Epidermal melanocyte (primary cell): ENCODE results near the gene GPR35.
"Not testable (repeated sequence)": the region's sequence is repeated elsewhere in the genome, so short reads cannot be mapped to it uniquely, and the experiment has no call there.

Source experiments
- DNase-seq: peaks from one replicate; pipeline ENCODE4 v3.0.0; 2011; ENCODE audit warnings: low spot score; ENCODE audit not compliant: insufficient read length

GPR35 gene

GRCh38 chr2:240650254-240650965, 25.1 kb downstream of the GPR35 start:
- no peak for DNase-seq

DNA sequence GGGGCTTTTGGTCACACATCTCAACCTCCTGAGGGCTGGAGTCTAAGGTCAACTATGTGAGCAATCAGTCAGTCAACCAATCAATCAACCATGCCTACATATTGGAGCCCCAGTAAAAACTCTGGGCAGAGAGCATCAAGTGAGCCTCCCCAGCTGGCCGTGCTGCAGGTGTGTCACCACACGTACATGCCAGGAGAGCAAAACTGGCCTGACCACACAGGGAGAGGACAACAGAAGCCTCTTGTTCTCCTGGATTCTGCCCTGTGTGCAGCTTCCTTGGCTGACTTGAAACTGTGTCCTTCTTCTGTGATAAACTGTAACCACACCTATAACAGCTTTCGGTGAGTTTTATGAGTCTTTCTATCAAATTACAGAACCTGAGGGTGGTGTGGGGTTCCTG, 25.9 kb downstream of the GPR35 start:
- no peak for DNase-seq

DNA sequence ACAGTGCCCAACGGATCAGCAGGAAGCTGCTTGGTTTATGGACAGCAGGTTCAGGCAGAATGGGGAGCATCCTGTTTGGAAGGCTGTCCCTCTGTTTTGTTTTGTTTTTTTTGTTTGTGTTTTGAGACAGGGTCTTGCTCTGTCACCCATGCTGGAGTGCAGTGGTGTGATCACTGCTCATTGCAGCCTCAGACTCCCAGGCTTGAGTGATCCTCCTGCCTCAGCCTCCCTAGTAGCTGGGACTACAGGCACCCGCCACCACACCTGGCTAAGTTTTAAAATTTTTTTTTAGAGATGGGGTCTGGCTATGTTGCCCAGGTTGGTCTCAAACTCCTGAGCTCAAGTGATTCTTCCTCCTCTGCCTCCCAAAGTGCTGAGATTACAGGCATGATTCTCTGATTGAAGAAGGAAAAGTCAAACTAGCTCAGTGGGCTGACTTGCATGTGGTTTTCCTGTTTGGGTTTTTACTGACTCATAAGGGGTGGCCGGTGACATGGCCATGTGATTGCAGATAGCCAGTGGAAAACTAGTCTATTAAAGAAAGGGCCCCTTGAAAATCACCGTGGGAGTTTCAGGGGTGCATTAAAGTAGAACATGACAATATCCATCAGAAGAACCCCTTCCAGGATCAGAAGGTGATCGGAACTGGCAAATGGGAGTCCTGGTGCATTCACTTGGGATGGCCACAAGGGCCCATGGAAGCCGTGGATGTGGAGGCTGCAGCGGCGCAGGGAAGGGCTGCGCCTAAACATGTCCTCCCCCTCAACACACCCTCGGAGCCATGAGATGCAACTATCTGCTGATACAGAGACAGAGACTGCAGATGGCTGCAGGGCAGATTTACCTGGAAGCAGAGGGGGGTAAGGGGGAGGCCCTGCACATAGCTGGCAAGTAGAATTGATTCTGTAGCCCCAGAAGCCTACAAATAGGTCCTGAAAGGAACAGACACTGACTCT, 30.9 kb downstream of the GPR35 start:
- no peak for DNase-seq

DNA sequence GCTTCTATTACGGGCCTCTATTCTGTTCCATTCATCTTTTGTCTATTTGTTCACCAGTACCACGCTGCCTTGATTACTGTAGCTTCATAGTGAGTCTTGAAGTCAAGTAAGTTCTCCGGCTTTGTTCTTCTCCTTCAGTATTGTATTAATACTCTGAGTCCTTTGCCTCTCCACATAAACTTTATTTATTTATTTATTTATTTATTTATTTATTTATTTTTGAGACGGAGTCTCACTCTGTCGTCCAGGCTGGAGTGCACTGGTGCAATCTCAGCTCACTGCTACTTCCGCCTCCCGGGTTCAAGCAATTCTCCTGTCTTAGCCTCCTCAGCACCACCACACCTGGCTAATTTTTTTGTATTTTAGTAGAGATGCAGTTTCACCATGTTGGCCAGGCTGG, 34.6 kb downstream of the GPR35 start:
- not testable (repeated sequence) for DNase-seq

DNA sequence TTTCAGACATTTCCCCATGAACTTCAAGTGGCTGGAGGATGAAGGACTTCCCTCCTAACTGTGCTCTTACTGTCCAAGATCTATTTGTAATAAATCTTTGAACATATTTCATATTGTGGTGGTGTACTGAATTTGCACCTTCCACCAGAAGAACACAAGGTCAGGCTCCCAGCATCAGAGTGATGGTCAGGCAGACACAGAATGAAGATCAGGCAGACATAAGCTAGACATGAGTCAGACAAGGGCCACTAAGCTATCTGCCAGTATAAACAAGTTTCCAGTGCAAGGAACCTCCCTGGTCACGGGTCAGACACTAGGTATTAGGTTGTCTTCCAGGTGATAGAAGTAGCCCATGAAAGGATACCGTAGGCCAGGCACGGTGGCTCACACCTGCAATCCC, 37.4 kb downstream of the GPR35 start:
- no peak for DNase-seq

DNA sequence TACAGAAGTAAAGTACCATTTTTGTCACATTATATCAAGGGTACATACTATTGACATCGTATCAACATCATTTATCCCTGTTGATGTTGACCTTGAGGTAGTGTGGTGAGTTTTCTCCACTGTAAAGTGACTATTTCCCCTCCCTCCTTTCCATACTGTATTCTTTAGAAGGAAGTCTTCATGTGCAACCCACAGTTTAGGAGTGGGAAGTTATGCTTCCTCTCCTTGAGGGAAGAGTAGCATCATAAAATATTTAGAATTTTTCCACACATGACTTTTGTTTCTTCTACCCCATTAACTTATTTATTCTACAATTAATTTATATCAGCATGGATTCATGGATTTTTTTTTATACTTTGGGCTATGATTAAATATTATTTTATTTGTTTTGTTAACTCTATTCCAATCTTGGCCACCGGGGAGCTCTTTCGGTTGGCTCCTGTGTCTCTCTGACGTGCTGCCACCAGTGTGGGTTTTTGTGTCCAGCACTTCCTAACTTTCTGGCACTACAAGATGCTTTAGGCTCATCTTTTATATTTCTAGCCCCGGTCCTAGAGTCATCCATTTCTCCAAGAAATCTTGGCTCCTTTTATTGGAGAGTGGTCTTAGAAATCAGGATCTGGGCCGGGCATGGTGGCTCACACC, 38.4 kb downstream of the GPR35 start:
- DNase-seq: no peak

GRCh38 chr2:240664622-240665021, 39.3 kb downstream of the GPR35 start:
- no peak for DNase-seq

GRCh38 chr2:240670402-240670801, 45.1 kb downstream of the GPR35 start:
- no peak for DNase-seq

- DNase-seq: no peak
Observed at GRCh38 chr2:240670950-240671349, 45.7 kb downstream of the GPR35 start.

- no peak for DNase-seq
Observed at GRCh38 chr2:240672076-240672700, 46.9 kb downstream of the GPR35 start.

DNA sequence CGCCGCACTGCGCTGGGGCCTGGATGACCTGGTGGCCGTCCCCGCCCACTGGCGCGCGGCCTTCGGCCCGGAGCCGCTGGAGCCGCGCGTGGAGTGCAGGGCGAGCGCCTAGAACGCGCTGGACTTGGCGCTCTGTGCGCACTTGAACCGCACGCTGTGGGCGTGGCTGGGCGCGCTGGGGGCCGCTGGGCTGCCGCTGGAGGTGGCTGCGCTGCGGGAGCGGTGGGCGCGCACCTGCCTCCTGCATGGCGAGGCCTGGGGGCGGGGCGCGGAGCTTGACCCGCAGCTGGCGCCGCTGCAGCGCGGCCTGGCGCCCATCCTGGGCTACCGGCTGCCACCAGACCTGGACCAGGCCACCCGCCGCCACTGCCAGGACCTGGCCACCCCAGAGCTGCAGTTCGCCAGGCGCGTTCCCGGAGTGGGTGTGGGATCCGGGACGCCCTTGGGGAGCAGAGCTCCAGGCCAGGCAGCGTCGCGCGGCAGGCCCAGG, 47.5 kb downstream of the GPR35 start:
- DNase-seq: no peak

- DNase-seq: not testable (repeated sequence)
Observed at GRCh38 chr2:240674461-240675184, 49.3 kb downstream of the GPR35 start.

DNA sequence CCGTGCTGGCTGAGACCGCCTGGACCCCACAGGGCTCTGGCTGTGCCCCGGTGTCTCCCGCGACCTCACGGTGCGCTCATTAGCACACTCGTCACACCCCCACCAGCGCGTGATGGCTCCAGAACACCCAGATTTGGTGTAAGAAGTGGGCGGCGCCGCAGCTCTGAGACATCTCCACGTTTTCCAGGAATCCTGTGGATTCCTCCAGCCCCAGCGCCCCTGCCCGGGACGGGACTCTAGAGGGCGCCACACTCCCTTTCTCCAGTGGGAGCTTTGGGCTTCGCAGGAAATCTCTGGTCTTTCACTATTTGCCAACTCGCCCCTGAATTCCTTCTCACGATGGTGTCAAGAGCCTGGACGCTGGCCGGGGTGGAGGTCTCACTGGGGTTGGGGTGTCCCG, 50.1 kb downstream of the GPR35 start:
- DNase-seq: not testable (repeated sequence)

DNA sequence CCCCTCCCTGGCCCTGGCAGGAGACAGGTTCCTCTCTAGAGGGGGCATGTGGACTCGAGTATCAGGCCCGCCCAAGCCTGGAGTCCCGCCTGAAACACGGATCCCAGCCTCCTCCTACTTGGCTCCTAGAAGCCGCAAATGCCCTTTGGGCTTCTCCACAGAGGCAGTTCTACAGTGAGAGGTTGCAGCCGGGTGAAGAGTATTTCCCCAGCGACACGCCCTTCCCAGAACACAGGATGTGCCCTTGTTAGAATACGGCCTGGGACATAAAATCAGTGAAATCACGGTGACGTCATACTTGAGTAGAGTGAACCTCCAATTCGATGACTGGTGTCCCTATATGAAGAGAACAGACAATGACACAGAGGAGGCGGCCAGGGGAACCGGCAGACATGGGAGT, 52.8 kb downstream of the GPR35 start:
- not testable (repeated sequence) for DNase-seq

GRCh38 chr2:240678909-240679308, 53.6 kb downstream of the GPR35 start:
- not testable (repeated sequence) for DNase-seq

DNA sequence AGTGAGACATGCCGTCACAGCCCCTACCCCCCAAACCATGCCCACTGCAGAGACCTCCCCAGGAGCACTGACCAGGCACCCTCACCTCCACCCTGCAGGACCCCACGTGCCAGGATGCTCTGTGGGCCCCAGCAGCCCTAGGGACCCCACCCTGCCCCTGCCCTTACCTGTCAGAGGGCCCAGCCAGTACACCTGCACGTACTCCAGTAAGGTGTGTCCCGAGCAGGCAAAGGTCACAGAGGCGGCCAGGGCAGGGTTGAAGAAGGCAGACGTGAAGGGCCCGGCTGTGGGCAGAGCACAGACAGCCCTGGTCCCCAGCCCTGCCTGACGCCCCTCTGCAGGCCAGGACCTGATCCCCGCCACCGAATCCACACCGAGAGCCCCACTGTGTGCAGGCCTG, 54.9 kb downstream of the GPR35 start:
- DNase-seq: not testable (repeated sequence)
